Astrocyte (in vitro differentiated cells and primary cell): ENCODE results near the gene PEX10.

Source experiments
- CTCF ChIP-seq: IDR thresholded peaks from 2 replicates; pipeline ENCODE4 v1.5.1; 2011; ENCODE audit warnings: low read depth, mild to moderate bottlenecking, inconsistent platforms, low read length, moderate library complexity; ENCODE audit not compliant: insufficient read depth
- EZH2 ChIP-seq: IDR thresholded peaks from 2 replicates; pipeline ENCODE4 v1.6.1; 2012; ENCODE audit warnings: mild to moderate bottlenecking, low read length, inconsistent platforms; ENCODE audit not compliant: insufficient read depth

DNA sequence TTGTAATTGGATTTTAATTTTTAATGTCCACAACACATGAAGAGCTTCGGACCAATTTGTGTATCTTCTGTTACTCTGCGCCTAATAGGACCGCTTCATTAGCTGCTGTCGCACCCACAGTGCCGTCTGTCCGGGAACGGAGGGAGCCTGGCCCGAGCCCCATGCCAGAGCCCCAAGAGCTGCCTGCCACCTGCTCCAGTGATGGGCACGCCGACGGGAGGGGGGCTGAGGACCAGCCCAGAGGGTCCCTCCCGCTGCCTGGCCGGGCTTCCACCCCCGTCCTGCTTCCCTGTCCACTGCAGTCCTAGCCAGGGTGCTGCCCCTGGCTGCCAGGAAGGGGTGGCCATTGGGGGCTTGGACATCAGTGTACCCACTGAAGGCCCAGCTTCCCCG is 33.5 kb upstream of the PEX10 start:
- TF ChIP-seq CTCF (no peak), EZH2 (no peak)
